NK-92 (cell line): ENCODE results near the gene ATP4B.

ENCODE experiments used
- DNase-seq: peaks from one replicate; lab custom pipeline; 2025; ENCODE audit not compliant: unreplicated experiment; lab: John Stamatoyannopoulos, UW

The ATP4B gene

GRCh38 chr13:113657851-113658741 is at the start of gene ATP4B:
Gene ATP4B (minus strand): TSS chr13:113658198. CDS start chr13:113658144, 54 bp downstream.
- no peak for DNase-seq

DNA sequence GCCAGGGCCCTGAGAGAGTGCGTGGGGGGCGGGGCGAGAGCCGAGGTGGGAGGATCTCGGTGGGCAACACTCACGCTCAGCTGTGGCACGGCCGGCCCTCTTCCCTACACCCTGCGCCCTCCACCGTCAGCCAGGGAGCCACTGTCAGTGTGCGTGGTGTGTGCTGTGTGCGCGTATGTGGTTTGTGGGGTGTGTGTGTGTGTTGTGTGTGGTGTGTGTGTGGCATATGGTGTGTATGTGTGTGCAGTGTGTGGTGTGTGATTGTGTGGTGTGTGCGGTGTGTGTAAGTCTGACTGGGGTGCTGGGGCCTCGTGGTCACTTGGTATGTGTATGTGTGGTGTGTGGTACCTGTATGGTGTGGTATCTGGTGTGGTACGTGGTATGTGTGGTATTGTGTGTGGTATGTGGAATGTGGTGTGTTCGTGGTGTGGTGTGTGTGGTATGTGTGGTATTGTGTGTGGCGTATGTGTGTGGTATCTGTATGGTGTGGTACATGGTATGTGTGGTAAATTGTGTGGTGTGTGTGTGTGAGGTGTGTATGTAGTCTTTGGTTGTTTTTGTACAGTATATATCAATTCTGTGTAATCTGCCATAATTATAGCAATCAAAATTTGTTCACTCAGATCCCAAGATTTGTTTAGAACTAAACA is 14.1 kb upstream of the ATP4B start:
- no peak for DNase-seq

DNA sequence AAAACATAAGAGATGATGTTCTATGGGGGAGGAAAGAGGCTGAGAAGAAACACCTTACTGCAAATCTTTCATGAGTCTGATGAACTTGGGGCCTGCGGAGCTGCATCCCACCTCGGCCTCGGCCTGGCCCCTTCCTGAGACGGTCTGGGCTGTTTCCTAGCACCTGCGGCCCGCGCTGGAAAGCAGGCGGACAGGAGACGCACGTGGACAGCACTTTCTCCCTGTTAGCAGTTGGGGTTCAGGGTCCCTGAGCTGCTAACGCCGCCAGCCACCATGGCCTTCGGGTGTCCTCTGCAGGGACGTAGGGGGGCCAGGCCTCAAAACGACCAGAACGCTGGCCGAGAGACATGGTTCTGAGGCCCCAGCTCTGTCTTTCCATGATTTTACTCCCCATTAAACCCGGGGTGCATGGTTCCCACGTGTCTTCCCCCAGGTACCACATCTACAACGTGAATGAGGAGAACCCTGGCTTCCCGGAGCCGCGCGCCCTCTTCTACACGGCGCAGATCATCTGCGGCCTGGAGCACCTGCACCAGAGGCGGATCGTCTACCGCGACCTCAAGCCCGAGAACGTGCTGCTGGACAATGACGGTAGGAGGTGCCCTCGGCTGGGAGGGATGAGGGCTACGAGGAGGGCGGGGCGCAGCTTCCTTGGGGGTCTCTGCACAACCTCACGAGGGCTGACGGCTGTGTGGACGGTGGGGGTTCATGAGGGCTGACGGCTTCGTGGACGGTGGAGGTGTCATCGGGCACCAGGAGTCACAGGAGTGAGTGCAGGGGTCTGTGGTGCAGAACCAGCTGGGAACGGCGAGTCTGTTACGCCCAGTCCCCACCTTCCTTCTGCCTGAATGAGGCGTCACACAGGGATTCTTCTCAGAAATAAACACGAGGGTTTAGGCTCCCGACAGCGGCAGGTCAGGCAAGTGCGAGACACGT is 13.3 kb upstream of the ATP4B start:
- no peak for DNase-seq

- no peak for DNase-seq
Measured at GRCh38 chr13:113670541-113670940, 12.5 kb upstream of the ATP4B start.

- no peak for DNase-seq
Measured at GRCh38 chr13:113669755-113670341, 11.8 kb upstream of the ATP4B start.

GRCh38 chr13:113669231-113669754 is 11.3 kb upstream of the ATP4B start:
- DNase-seq, result no peak

GRCh38 chr13:113668491-113668971 is 10.5 kb upstream of the ATP4B start:
- DNase-seq, result no peak

GRCh38 chr13:113667771-113668490 is 9.9 kb upstream of the ATP4B start:
- DNase-seq, result no peak

DNA sequence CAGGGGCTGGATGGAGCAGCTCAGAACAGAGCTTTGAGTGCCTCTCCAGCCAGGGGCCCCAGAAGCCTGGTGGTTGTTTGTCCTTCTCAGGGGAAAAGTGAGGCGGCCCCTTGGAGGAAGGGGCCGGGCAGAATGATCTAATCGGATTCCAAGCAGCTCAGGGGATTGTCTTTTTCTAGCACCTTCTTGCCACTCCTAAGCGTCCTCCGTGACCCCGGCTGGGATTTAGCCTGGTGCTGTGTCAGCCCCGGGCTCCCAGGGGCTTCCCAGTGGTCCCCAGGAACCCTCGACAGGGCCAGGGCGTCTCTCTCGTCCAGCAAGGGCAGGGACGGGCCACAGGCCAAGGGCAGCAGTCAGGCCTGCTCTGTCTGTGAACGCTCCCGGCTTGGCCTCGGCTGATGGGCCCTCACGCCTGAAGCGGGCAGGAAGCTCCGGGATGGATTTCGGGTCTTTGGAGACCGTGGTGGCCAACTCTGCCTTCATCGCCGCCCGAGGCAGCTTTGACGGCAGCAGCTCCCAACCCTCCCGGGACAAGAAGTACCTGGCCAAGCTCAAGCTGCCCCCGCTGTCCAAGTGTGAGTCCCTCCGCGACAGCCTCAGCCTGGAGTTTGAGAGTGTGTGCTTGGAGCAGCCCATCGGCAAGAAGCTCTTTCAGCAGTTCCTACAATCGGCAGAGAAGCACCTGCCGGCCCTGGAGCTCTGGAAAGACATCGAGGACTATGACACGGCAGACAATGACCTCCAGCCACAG is 9.1 kb upstream of the ATP4B start, which contains the start of gene GRK1:
GRK1 (plus strand) TSS at position 269 of the 751 bp plus-strand sequence; CDS start at position 437, 168 bp downstream.
- no peak for DNase-seq

- DNase-seq, result no peak
Measured at GRCh38 chr13:113666329-113666670, 8.3 kb upstream of the ATP4B start.

- no peak for DNase-seq
Measured at GRCh38 chr13:113665597-113666328, 7.8 kb upstream of the ATP4B start.

GRCh38 chr13:113664751-113665596 is 7.0 kb upstream of the ATP4B start:
- DNase-seq, result no peak

DNA sequence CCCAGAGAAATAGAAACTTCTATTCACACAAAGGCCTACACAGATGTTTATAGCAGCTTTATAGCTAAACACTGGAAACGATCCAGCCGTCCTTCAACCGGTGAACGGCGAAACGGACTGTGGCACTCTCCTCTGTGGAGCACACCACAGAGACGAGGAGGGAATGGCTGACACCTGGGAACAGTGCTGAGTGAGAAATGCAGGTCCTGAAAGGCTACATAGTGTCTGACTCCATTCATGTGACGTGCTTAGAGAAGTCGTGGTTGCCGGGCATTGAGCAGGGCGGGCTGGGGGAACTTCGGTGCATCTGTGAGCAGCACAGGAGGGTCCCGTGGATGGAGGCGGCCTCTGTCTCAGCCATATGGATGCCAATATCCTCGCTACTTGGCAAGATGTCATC is 5.9 kb upstream of the ATP4B start:
- no peak for DNase-seq

GRCh38 chr13:113661509-113661908 is 3.5 kb upstream of the ATP4B start:
- no peak for DNase-seq

GRCh38 chr13:113660066-113660465 is 2.1 kb upstream of the ATP4B start:
- DNase-seq, result no peak

- no peak for DNase-seq
Measured at GRCh38 chr13:113659337-113659736, 1.3 kb upstream of the ATP4B start.

GRCh38 chr13:113658836-113659235 is 838 bp upstream of the ATP4B start:
- DNase-seq, result no peak
